Stimulated activated CD8-positive, alpha-beta memory T cell treated with anti-CD3 and anti-CD28 coated beads, Interleukin-7, amount 100 ng/mL, for 1 hour (primary cell): ENCODE results near the gene ARL5A.

Source experiments
- DNase-seq, 2 donors: peaks; one replicate each; pipeline ENCODE4 v3.0.0-alpha.2; 2020; ENCODE audit warnings: low read depth in 2 of 2

Gene ARL5A

DNA sequence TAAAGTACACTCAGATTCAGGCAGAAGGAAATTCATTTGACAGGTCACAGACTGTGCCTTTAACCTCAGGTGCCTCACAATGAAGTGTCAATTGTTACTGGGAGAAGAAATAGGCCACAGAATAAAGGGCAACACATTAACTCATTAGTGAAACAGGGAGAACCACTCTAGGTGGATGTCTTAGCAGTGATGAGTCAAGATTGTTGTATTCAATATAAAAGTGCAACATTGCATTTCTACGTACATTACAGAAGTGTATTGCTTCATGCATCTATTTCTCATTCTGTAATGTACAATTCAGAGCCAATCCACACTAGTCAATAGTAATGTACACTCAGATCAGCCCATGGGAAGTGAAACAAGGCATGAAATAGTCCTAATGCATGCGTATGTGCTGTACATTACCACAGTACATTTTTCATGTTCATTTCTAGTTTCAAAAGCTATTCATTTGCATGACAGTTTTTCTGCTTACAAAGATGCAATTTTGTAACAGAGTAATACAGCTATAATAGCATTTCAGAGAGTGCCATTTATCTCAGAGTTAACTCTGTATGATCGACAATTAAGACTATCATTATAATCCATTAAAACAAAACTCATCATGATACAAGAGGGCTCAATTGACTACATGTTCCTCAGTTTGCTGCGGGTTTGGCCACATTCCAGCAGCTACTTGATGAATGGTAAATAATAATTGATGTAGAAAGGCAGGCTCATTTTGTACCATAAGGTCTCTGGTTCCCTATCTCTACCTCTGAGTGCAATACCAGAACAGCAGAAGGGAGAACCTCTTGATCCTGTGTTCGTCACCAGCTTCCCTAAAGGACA, 12.2 kb upstream of the ARL5A start:
- no peak for DNase-seq

DNA sequence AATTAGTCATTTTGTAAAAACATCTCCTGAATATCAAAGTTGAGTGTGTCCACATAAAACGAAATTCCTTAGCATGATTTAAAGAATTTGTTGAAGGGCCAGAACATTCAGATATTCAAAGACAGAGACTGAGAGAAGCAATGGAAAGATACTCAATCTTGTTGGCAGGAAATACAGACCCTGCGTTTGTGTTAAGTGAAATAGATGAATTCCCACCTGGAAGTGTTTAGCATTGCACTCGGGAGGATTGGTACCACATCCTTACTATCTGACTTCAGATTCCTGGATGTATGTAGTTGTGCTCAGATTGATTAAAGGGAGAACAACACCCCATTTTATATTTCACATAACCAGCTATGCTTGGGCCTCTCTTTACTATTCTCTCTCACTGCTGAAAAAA, 9.7 kb upstream of the ARL5A start:
- DNase-seq, result no peak

DNA sequence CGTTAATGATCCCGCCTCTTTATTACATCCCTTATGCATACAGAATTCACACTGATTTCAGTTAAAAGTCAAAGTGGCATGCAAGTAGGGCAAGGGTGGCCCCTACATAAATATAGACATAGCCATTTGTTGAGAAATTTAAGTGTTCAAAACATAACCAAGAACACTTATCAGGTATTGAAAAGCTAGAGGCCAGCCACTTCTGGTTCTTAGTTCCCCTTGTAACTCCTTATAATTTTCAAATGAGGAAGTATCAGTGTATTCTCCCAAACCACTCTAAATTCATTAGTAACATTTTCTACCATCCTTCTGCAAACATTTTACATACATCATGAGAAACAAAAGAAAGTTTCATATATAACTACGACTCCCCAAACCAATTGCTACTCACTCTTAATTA, 5.8 kb upstream of the ARL5A start:
- no peak for DNase-seq

DNA sequence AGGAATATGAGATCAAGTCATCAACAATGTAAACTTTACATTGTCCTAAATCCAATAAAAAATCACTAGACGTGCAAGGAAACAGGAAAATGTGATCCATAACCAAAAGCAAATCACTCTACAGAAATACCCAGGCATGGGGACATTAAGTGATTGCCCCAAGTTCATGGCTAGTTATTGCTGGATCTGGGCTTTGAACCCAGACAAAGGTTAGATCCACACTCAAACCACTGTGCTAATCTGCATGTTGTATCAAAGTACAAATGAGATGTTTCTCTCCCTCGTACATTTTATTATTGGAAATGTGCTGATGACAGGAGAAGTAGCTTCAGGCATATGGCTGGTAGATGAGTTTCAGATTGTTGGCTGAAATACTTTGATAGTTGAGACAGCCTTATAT, 2.7 kb upstream of the ARL5A start:
- no peak for DNase-seq

DNA sequence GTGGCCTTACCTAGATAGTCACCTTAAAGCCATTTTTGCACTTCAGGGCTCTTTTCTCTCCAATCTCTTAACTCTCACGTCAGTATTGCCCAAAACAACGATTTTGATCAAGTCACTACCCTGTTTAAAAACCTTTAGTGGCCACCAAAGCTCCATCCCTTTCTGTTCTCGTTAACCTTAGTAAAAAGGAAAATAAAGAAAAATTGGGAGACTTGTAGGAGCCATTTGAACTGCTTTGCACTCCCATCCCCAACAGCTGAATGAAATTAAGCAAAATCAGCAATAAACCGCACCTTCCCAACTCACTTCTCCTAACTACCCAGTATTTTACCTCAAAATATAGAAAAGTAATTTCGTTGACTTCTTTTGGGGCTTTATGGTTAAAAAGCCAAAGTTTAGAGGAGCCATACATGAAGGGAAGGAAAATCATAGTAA, 686 bp upstream of the ARL5A start:
- no peak for DNase-seq

DNA sequence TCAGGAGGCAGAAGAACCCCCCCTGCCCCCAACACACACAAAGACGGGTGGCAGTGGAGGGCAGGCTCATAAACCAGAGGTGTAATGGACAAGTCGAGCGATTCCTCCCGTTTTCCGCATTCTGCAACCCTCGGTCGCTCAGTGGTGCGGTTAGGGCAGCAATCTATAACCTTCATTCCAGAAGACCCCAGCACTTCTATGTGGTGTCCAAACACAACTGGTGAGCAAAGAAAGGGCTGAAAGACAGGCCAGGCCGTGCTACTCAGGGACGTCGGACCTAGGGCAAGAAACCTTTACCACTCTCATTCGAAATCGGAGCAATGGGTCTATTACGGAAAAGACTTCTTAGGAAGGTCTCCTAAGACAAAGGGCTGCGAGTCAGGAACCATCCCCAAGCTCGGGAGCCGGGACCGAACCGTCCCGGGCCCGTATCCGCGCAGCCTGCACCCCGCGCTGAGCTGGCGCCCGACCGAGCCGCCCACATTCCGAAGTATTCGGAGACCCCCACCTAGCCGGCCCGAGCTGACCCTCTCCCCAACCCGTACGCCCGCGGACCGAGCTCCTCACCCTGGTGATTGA, 568 bp downstream of the ARL5A start:
- no peak for DNase-seq

DNA sequence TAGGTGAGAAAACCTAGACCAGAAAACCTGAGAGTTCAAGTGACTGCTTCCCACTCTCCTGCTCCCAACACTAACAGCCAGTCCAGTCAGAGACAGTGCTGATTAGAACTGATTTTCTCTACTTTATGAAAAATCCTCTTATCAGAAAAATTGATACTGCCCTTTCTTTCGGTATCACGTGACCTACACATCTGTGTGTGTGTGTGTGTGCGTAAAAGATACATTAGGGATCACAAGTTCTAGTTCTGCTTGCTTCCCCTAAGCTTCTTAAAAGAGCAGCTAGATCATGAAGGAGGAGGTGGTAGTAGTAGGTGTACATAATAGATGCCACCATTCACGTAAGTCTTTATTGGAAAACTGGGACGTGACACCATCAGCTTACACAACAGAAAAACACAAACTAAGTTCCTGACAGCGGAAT, 1.5 kb downstream of the ARL5A start:
- no peak for DNase-seq

DNA sequence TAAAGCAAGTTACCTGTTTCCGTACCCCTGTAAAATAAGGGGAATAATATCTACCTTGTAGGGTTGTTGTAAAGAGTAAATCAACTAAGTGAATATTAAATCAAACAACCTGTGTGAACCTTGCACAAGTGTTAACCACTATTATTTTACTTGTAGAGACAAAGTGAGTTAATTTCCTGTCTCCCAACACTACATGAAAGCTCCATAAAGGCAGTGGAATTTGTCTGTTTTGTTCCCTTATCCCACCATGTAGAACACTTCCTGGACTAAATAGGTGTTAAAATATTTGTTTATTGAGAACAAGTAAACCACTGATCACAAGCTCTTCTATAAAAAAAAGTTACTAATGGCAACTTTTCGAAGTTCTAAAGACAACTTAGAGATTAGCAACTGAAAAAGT, 3.3 kb downstream of the ARL5A start:
- no peak for DNase-seq

DNA sequence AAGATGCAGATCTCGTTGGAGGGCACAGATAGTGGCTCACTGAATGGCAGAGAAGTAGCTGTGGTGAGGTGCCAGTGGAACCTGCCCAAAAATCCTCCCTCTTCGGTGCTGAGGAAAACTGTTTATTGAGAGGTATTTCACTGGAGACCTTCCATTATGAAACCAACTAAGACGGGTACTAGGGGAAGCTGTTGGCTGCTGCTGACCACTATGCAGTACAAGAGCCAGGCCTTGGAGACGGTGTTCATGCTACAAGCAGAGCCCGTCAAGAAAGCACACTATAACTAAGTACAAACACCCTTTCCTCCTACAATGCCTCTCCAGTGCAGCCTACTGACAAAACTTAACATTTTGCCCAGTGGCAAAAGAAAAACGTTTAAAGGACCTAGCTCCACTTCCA, 4.6 kb downstream of the ARL5A start:
- DNase-seq, result no peak

DNA sequence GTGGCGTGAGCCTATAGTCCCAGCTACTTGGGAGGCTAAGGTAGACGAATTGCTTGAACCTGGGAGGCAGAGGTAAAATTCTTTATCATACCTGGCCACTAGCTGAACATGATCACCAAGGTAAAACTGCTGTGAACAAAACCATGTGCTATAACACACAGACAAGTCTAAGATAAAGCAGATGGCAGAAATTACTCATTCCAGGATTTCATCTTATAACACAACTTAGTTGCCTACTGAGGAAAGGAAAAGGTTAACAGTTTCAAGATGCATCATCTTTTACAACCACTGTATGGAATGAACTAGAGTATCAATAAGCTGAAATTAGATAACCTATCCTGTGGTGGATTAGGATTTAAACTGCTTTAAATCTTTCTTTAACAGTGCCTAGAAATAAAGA, 8.3 kb downstream of the ARL5A start:
- no peak for DNase-seq

DNA sequence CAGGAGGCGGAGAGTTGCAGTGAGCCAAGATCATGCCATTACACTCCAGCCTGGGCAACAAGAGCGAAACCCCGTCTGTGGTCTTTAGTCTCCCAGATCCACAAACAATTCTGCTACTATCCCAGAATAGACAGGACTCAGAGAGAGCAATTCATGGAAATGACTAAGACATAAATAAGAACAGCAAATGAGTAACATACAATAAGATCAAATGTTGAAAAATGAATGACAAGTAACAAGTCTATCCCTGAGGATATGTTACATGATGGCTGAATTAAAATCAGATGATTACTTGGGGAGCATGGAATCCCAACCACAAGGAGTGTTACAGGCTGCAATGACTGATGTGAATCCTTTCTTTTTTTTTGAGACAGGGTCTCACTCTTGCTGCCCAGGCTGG, 10.3 kb downstream of the ARL5A start:
- DNase-seq, result no peak

DNA sequence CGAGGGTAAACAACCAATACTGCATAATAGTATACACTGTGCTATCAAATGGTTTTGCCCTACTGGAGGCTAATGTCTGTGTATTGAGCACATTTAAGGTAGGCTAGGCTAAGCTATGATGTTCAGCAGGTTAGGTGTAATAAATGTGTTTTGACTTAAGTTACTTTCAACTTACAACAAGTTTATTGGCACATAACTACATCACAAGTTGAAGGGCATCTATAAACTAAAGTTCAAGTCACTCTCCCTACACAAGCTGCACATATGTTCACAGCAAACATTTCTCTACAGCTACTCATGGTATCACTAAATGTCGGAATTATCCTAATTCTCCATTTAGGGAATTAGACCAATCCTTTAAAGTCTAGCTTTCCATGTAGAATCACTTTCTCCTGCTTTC, 11.4 kb downstream of the ARL5A start:
- DNase-seq, result no peak

DNA sequence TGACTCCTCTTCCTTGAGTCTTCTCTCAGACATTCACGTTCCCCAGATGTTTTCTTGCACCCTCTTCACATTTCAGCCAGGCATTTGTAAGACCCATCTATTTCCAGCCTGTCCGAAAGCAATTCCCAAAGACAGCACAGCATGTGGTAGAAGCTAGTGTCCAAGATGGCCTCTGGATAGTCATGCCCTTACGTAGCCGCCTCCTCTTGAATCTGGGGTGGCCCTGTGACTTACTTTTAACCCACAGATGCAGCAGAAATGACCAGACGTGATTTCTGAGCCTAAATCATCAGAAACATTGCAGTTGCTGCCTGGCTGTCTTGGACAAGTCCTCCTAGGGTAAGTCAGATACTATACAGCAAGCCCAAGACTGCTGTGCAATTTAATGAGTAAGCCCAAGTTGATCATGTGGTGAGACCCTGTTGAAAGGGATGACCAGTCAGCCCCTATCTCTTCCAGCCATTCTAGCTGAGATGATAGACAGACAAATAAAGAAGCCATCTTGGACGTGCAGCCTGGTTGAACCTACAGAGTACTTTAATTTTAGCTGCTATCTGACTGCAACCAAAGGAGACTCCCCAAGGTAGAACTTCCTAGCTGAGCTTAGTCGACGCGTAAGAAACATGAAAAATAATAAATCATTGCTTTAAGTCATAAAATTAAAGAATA, 12.3 kb downstream of the ARL5A start:
- DNase-seq, result no peak

DNA sequence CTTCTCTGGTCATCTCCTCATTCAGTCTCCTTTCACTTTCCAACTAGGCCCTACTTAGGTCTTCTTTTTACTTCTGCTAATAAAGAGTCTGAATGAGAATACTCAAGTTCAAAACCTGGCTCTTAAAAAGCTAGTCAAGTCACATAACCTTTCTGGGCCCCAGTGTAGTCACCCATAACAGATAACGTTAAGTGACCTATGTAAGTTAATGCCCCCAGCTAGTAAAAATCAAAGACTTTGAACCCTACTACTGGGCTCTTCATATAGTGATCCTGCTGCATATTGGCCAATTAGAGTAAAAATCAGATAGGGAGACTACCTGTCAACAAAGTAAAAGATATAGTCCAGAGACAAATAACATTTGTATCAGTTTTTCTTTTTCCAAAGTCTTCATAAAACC, 17.7 kb downstream of the ARL5A start:
- DNase-seq, result no peak

DNA sequence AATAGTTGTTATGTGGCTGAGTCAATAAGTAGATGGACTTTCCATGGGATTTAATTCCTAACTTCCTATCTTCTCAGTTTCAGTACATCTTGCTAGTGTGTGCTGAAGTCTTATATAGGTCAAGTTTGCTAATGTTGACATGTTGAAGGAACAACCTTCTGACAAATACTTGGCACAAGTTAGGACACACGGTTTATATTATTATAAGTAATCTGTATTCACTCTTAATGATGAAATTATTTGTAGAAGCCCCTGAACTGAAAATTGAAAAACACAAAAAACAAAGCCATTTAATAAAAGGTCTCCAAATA, 19.2 kb downstream of the ARL5A start:
- no peak for DNase-seq

DNA sequence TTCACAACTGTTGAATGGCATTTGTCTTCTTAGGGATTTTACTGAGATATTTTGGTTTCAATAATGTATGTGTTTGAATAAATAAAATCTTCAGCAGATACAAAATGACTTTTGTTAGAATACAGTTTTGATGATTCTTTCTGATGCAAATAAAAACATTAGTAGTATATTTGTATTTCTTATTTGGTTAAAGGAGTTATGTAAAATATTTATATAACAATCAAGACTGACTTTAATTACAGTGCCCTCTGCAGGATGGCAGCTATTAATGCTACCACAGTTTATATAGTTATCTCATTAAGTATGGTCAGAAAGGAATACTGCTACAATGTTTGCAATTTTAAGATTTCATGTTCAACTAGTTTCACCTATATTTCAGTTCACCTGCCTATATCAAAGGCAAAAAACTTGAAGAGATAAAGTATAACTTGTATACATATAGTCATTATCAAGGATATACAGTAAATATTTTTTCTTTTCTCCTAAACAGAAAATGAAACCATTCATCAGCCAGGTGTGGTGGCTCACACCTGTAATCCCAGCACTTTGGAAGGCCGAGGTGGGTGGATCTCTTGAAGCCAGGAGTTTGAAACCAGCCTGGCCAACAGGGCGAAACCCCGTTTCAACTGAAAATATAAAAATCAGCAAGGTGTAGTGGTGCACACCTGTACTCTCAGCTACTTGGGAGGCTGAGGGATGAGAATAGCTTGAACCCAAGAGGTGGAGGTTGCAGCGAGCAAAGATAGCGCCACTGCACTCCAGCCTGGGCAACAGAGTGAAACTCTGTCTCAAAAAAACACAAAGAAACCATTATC, 19.8 kb downstream of the ARL5A start:
- no peak for DNase-seq

DNA sequence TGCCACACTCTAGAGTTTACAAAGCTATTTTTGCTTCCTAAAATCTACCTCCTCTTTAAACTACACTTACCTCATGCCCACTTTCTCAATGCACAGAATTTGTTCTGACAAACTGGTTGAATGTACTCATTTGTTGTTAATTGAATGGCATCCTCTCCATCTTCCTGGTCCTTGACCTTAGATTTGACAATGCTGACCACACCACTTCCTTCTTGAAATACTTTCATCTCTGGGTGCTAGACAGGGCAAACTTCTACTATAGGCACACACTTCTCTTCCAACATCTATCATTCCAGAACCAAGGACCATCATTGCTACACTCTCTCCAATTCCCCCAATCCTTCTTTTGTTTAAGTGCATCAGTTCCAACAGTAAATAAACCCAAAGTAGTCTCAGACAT, 22.3 kb downstream of the ARL5A start:
- no peak for DNase-seq

DNA sequence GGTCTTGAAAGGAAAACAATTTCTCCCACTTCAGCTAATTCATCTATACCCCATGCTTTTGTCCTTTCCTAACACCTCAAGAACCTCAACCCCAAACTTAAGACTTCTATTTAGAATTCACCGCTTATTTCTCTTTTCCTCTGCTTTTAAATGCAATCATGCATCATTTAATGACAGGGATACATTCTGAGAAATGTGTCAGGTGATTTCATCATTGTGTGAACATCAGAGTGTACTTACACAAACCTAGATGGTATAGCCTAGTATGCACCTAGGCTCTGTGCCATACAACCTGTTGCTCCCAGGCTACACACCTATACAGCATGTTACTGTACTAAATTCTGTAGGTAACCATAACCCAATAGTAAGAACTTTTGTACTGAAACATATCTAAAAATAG, 22.9 kb downstream of the ARL5A start:
- DNase-seq, result no peak

DNA sequence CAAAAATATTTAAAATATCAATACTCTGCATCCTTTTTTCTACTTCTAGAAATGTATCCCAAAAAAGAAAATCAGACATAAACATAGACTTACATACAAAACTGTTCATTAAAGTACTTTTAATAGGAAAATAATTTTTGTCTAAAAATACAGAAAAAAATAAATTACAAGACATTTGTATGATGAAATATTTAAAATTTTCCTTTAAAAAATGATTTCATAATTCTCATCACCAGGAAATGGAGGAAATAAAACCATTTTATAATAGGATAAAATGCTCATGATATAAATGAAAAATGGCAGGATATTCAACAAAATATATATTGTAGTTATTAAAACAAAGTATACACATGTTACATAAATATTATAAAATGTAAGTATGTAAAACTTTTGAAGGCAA, 24.4 kb downstream of the ARL5A start:
- DNase-seq, result no peak

DNA sequence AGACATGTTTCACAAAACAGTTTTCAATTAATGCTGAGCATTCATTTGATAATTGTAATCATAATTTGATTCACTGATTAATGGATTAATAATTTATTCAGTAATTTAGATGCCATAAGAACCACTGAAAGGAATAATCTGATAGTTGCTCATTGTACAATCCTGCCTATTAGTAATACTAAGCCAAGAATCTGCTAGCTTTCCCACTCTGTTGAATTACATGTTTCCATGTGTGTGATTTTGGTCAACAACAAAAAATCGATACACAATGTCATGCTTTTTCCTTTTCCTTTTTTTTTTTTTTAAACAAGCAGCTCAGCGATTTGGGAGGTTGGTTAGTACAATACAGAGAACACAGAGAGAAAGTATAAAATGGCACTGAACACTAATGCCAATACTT, 25.9 kb downstream of the ARL5A start:
- DNase-seq, result no peak

DNA sequence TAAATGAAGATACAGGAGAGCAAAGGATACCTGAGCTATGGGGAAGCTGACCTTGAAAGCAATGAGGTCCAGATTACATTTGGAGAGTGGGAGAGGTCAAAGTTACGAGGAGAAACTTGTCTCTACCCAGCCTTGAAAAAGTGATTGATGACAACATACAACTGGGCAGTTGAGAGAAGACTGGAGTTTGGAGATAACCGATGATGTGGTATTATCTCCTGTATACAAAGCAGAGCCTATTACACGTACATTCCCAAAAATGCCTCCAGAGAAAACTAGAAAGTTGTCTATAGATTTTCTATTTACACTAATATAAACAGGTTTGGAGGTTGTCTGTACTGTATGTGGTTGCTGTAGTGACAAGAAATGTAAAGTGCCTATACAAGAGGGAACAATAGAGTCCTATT, 28.3 kb downstream of the ARL5A start:
- DNase-seq, result no peak

DNA sequence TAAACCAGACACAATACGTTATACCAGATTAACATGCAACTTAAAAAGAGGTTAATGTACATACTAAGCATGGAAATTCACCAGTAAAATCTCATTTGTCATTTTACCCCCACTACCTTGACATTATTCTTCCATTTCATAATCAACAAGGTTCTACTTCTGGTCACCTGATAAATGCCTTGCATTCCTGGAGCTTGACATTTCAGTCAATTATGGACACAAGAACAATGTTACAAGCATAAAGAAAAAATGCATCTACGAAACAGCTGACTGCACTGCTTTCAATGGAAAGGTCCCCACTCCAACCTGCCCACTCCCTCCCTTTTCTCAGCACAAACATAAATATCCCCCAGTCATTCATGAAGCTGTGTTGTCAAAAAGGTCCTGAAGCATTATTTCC, 31.4 kb downstream of the ARL5A start:
- no peak for DNase-seq
